Stimulated activated CD4-positive, alpha-beta T cell treated with anti-CD3 and anti-CD28 coated beads, Interleukin-1b, Interleukin-23, amount 100 ng/mL, for 24 hours (primary cell): ENCODE data around the gene RAB11A.
A peak's percentile ranks its signal among the peaks of the same experiment; 100 is the strongest.
"Not testable (repeated sequence)": the region's sequence is repeated elsewhere in the genome, so short reads cannot be mapped to it uniquely, and the experiment has no call there.

Experiments
- DNase-seq, 4 experiments: peaks; one replicate each; pipeline ENCODE4 v3.0.0-alpha.2; 2020; ENCODE audit warnings: low read depth in 4 of 4, low spot score in 1 of 4

Gene RAB11A

DNA sequence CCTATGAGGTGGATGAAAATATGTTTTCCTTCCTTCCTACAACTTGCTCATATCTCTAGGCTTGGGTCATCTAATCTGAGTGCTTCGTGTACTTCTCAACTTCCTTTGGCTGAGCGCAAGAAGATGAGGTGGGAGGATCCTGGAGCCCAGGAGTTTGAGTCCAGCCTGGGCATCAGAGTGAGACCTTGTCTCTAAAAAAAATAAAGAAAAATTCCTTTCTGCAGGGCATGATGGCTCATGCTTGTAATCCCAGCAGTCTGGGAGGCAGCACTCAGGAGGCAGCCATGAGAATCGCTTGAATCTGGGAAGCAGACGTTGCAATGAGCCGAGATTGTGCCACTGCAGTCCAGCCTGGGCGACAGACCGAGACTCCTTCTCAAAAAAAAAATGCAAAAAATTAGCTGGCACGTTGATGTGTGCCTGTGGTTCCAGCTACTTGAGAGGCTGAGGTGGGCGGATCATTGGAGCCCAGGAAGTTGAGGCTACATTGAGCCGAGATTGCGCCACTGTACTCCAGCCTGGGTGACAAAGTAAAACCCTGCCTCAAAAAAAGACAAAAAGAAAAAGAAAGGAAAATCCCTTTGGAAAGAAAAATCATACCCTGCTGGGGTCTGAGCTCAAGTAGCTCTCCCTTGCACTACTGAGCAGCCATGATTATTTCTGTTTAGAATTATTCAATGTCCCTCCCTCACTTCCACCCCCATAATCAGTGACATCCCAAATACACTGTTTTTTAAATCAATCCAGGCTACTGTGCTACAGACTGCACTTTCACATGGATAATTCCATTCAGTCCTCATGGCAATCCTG, 28.0 kb upstream of the RAB11A start:
- no peak for DNase-seq

DNA sequence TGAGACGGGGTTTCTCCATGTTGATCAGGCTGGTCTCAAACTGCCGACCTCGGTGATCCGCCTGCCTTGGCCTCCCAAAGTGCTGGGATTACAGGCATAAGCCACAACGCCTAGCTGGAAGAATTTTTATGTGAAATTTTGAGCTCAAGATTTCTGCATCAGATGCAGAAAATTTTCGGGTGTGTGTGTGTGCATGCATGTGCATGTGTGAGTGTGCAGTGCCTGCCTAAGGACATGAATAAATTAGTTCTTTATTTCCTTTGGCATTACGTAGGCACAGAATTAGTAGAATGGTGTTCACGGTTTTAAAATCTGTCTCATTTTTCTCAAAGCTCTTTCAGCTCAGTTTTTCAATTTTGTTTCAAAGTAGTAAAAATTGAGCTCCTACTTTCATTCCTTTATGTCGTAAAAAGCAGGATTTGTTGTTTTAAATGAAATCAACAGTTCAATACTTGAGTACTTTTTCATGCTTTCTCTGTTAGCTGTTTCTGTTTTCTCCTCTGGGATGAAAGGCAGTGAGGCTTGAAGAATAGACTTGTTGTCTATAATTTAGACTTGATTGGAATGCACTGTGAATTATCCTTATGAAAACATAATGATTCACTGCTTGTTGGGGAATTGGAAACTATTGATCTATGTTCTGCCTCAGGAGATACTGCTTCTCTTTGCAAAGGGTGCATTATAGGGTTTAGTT, 23.3 kb upstream of the RAB11A start:
- DNase-seq: no peak

DNA sequence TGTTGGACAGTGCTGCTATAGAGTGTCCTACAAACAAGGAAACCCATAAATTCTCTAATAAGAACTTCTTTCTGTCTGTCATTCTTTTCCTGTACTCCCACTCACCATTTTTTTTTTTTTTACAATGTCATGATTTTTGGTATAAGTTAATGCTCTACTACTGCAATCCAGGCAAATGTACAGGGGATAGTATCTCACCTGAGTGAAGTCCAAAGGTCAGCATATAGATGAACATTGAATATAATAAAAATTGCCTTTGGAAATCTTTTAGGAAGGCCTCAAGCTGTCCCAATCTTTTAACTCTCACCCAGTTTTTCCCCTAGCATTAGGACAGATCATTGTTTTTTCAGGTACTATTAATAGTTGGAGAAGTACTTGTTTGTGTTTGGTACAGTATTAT, 21.3 kb upstream of the RAB11A start:
- DNase-seq: no peak

DNA sequence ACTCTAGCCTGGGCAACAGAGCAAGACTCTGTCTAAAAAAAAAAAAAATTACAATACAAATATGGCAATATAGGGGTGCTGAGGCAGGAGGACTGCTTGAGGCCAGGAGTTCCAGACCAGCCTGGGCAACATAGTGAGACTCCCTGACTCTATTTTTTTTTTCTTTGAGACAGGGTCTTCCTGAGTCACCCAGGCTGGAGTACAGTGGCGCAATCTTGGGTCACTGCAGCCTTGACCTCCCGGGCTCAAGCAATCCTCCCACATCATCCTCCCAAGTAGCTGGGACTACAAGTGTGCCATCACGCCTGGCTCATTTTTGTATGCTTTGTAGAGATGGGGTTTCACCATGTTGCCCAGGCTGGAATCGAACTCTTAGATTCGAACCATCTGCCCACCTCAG, 17.3 kb upstream of the RAB11A start:
- DNase-seq: no peak

DNA sequence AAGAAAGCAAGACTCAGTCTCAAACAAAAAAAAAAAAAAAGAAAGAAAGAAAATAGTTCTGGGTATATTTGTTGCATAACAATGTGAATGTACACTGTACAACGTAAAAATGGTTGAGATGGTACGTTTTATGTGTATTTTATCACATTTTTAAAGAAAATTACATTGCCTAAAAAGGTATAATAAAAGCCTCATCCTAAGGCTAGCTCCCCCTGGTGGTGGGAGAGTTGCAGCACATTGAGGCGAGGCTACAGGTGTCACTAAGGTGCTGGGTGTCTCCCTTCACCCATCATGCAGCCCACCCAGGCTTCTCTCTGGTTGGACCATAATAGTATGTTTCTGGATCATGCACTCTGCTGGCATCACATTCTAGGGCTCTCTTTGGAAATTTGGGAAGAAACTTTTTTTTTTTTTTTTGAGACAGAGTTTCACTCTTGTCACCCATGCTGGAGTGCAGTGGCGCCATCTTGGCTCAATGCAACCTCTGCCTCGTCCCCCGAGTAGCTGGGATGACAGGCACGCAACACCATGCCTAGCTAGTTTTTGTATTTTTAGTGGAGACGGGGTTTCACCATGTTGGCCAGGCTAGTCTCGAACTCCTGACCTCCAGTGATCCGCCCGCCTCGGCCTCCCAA, 12.4 kb upstream of the RAB11A start:
- peak; percentile 62 to 78 (median 70) for DNase-seq

DNA sequence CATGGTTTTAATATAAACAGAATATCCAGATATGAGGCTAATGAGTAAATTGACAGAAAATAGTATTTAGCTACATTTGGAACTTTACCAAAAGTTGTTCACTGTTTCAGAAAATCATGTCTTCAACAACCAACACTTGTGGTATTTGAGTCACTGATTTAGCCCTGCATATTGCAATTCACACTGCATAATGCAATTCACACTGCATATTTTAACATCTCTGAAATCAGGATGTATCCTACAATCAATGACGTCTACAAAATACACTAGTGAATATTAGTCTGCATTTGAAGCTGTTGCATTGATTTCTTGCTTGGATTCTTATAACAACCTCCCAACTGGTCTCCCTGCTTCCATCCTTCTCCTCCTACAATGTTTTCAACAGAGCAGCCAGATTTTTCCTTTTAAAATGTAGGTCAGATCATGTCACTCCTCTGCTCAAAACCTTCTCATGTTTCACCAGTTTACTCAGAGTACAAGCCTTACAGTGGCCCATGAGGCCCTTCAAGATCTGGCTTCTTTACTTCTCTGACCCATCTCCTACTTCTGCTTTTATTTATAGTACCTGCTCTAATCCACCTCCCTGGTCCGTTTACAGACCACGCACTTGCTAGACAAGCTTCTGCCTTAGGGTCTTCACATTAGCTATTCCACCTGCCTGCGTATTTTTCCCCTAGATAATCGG, 11.4 kb upstream of the RAB11A start:
- no peak for DNase-seq

DNA sequence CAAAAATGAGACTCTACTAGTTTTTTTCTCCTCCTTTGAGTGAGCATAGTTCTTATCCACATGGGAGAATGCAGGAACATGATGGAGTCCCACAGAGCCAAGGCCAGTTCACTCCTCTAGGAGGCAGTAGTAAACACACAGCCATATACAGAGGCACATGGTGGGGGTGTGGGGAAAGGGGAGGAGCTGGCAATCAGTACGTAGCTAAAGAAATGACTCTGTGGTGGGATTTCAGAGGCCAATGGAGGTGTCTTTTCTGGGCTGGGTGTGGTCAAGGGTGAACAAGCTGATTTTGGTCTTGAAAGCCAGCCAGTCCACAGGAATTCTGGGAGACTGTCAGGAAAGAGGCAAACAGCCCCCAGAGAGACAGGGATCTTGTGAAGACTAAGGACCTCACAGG, 6.6 kb upstream of the RAB11A start:
- DNase-seq: peak; percentile 28 to 64 (median 38)

DNA sequence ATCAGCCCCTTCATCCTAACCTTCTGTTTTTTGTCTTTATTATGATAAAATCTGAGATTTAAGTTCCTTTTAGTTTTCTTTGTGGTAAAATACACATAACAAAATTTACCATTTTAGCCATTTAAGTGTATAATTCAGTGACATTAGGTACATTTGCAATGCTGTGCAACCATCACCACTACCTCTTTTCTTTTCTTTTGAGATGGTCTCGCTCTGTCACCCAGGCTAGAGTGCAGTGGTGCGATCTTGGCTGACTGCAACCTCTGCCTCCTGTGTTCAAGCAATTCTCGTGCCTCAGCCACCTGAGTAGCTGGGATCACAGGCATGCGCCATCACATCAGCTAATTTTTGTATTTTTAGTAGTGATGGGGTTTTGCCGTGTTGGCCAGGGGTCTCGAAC, 6.2 kb upstream of the RAB11A start:
- no peak for DNase-seq

DNA sequence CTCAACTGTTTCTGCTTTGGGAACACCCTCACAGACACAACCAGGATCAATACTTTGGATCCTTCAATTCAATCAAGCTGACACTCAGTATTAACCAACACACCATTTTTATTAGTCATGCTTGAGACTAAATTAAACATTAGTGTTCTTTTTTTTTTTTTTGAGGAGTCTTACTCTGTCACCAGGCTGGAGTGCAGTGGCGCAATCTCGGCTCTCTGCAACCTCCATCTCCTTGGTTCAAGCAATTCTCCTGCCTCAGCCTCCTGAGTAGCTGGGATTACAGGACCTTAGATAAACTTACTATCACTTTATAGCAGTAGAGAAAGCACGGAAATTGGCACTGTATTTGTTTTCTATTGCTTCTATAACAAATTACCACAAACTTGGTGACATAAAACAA, 2.0 kb upstream of the RAB11A start:
- DNase-seq: no peak

DNA sequence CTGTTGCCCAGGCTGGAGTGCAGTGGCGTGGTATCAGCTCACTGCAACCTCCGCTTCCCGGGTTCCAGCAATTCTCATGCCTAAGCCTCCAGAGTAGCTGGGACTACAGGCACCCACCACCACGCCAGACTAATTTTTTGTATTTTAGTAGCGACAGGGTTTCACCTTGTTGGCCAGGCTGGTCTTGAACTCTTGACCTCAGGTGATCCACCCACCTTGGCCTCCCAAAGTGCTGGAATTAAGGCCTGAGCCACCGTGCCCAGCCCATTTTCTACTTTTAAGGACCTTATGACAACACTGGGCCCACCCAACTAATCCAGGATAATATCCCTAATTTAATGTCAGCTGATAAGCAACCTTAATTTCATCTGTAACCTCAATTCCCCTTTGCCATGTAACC, 1.4 kb upstream of the RAB11A start:
- not testable (repeated sequence) for DNase-seq

DNA sequence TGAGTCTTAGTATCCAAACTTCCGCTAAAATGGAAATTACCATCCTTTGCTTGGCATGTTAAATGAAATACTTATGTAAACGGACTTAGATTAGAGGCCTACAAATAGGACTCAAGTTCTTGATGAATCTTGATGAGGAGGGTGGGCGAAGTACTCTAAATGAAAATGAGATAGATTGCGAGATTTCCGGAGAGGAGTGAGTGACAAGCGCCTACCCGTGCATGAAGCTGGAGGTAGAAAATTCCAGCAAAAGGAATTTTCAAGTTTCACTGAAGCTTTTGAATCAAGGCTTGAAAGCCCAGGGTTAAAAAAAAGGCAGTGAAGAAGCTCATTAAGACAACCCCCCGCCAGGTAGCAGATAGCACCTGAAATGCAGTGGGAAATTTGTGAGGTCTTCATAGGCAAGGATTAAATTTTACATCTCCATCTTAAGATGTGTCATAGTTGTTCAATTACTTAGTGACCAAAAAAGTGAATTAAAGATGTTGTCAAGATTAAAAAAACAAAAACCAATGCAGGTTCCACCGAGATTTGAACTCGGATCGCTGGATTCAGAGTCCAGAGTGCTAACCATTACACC, 655 bp upstream of the RAB11A start:
- DNase-seq: no peak

DNA sequence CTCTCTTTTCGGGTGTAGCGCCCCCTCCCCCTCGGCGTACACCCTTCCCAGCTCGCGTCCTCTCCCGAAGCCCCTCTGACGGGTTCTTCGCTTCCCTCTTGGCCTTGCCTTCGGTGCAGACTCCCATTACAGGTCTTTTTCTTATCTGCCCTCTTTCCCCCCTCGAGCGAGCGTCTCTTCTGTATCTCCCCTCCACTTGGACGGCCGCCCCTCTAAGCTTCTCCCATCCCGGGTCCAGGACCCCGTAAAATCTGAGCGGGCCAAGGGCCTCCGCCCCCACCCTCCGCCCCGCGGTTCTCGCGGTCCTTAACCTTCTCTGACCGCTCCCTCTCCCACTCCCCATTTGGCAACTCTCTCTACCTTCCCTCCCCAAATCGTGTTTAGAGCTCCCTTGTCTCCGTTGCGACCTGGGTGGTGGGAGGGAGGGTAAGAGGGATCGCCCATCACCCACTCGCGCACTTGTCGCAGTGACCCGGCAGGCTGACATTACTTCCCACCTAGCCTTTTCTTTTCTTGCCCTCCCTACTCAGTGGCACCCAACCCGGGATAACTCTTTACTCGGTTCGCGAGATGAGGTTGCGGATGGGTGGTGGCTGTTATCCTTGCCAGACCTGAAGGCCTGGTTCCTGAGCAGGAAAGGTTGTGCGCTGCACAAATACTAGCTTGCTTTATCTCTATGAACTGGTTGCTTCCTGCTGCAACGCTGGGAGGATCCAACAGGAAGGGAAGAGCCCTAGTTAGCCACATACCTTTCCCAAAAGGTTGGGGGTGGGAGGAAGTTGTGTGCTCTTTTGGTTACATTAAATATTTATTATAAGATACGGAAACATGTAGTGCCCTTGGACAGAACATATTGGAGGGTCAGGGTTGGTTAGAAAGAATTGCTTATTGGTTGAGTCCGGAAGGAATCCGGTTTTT, 922 bp downstream of the RAB11A start:
- peak in 1 of 4 experiments; percentile 7 for DNase-seq

DNA sequence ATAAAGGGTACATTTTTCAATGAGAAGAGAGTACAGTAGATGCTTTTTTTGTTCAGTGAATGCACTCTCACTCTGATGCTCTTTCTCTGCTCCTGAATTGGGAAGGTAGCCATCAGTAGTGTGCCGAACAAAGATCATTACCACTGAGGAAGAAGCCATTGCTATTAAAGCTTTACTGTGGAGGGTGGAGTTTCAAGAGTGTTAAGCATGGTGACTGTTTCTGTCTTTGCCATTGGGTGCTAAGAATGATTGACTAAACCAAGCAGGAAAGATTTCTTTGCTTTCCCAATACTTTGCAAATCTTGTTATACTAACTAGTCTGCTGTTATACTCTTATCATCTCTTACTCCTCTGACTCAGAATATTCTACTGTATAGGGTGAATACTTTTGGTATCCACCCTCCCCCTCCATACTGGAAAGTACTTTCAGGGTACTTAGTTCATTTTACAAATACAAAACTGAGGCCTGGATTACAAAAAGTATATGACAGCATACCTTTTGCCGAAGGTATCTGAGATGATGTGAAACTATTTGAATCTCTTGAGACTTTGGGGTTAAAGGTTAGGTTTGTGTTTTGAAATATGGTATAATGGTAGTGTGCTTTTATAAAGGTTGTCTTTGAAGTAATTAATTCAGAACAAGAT, 1.7 kb downstream of the RAB11A start:
- no peak for DNase-seq

DNA sequence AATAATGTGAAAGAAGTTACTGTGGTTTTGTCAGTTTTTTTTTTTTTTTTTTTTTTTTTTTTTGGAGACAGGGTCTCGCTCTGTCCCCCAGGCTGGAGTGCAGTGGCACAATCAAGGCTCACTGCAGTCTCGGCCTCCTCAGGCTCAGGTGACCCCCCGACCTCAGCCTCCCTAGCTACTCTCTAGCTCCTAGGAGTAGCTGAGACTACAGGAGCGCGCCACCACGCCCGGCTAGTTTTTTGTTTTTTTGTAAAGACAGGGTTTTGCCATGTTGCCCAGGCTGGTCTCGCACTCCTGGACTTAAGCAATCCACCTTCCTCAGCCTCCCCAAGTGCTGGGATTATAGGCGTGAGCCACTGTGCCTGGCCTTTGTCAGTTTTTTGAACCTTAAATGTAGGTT, 2.6 kb downstream of the RAB11A start:
- not testable (repeated sequence) for DNase-seq

DNA sequence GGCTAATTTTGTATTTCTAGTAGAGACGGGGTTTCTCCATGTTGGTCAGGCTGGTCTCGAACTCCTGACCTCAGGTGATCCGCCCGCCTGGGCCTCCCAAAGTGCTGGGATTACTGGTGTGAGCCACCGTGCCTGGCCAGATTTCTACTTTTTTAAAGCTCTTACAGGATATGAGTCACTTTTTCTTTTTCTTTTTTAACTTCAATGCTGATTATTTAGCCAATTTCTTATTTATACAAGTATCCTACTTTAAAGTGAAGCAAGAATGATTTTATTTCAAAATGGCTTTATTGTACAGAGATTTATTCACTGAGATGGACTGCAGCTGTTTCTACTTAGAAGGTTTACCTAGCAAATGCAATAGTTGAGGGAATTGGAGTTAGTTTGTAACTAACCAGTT, 3.3 kb downstream of the RAB11A start:
- not testable (repeated sequence) for DNase-seq

DNA sequence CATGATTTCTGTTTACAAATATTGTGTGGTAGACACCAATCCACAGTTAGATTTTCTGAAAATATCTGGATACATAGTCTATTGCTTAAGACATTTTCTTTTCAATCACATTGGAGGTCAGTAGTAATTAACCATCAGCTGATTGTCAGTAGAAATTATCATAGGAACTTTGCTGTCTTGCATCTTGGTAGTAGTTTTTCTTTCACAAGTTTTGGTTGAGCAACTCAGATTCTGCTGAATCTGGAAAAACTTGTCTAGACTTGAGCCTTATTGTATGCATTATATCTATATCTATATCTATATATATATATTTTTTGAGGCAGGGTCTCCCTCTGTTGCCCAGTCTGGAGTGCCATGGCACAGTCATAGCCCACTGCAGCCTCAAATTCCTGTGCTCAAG, 4.0 kb downstream of the RAB11A start:
- no peak for DNase-seq

DNA sequence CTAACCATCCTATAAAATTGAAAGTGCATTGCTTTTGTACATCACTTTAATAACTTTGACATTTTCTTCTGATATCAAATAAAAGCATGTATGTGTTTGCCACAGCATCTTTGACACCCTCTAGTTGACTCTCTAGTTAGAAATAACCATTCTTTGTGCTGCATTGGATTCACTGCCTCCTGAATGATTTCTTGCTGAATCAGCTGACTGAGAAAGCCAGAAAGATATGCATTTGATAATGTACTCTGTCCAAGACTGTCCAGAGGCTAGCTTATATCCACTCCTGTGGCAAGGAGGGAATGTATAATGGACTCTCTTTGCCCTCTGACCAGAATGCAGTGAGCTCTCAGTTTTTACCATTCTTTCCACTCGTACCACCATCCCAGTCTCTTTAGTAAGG, 6.2 kb downstream of the RAB11A start:
- no peak for DNase-seq

DNA sequence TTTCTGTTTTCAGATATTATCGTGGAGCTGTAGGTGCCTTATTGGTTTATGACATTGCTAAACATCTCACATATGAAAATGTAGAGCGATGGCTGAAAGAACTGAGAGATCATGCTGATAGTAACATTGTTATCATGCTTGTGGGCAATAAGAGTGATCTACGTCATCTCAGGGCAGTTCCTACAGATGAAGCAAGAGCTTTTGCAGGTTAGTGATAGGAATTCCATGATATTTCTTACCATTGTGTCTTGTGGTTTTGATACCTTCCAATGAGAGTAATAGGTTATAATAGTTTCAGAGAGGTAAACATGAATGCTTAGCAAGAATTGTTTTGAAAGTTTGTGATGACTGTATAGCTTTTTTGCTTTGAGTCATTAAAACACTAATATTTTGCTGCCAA, 8.5 kb downstream of the RAB11A start:
- DNase-seq: no peak

DNA sequence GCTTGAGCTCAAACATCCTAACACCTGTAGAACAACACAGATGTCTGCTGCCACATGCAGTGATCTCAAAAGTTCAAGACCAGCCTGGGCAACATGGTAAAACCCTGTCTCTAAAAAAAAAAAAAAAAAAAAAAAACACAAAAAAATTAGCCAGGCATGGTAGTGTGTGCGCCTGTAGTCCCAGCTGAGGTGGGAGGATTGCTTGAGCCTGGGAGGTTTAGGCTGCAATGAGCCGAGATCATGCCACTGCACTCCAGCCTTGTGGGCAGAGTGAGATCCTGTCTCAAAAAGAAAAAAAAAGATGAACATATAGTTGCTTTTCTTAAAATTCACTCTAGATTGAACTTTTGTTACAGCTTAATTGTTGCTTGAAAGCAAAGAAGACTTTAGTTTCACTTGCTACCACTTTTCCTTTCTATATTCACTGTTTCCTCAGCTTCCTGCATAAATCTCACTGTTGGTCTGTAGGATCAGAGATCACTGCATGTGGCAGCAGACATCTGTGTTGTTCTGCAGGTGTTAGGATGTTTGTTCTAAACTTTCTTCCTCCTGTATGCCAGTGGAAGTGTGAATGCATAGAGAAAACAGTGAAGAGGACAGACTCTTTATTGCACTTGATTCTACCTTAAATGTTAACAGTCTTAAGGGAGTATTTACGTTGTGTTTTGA, 12.6 kb downstream of the RAB11A start:
- no peak for DNase-seq
